HG02571 (cell line): Measurements from ENCODE around the gene RMND5B.

Source experiments
- ATAC-seq: cut with Tn5 transposase; IDR thresholded peaks from one replicate; pipeline ENCODE4 v1.9.1; 2021; ENCODE audit warnings: mild to moderate bottlenecking, moderate library complexity; ENCODE audit not compliant: unreplicated experiment

The RMND5B gene

GRCh38 chr5:178199581-178200434 lies 69.0 kb downstream of the RMND5B start:
- ATAC-seq, result no peak
